Adrenal gland (tissue), 12 donors: ENCODE data around the gene KCNIP2. TPM values are rescaled to one million over a fixed set of nuclear protein-coding genes. Genes with fewer than 3 reads are reported as not detected.
A peak's percentile ranks its signal among the peaks of the same experiment; 100 is the strongest.

Experiments
- DNase-seq, 7 donors: peaks; one replicate each; pipeline ENCODE4 v3.0.0-alpha.2; 2019 to 2020
- H3K27ac ChIP-seq, 5 donors: fragments of 200-600 bp; sonication (generic) in 4 of 5; 1 replicate in 3 of 5; 2 replicates in 2 of 5; pipeline versions ENCODE4 v1.5.1 to v1.8.0; 2016 to 2020; ENCODE audit warnings: mild to moderate bottlenecking in 1 of 5
- H3K27me3 ChIP-seq: fragments of 200-600 bp; 2 replicates; pipeline ENCODE4 v1.8.0; 2021
- H3K36me3 ChIP-seq, 2 donors: fragments of 200-600 bp; replicated peaks in 1 of 2; 1 replicate in 1 of 2; 2 replicates in 1 of 2; pipeline versions ENCODE4 v1.5.1 to v1.8.0; 2018 to 2022
- H3K4me1 ChIP-seq, 2 donors: fragments of 200-600 bp; replicated peaks in 1 of 2; 1 replicate in 1 of 2; 2 replicates in 1 of 2; pipeline versions ENCODE4 v1.5.1 to v1.8.0; 2018 to 2021
- H3K4me3 ChIP-seq, 4 donors: fragments of 200-600 bp; sonication (generic) in 3 of 4; one replicate each; pipeline ENCODE4 v1.5.1; 2016 to 2018
- H3K9me3 ChIP-seq, 3 donors: fragments of 200-600 bp; sonication (generic) in 1 of 3; replicated peaks in 1 of 3; 1 replicate in 2 of 3; 2 replicates in 1 of 3; pipeline versions ENCODE4 v1.5.1 to v1.8.0; 2016 to 2021
- POLR2A ChIP-seq, 2 donors: fragments of 450-650 bp; IDR thresholded peaks; one replicate each; pipeline ENCODE4 v1.6.1; 2017; ENCODE audit warnings: antibody characterized with exemption in 2 of 2, mild to moderate bottlenecking in 2 of 2, moderate library complexity in 1 of 2
- WGBS, 4 donors: extraction: QIAGEN DNeasy Blood & Tissue Kit in 2 of 4; methylation state at CpG; one replicate each; pipeline versions ENCODE4 v1.1.5 to v1.1.7; 2013 to 2017; 5-methylcytosine and 5-hydroxymethylcytosine counted together
- intact Hi-C, 2 donors: fragments of 100-400 bp; cut with DNase I; formaldehyde crosslinking; loops; one replicate each; pipeline versions ENCODE4 v1.14.1 to v1.15.0; 2022 to 2023
- polyA plus RNA-seq, 3 donors: library from polyadenylated mRNA; stranded (reverse); fragments of 200-250 nt in 2 of 3; fragments of 350-450 nt in 1 of 3; fragmentation: Illumina TruSeq in 1 of 3; extraction: RNeasy Lipid Tissue Mini Kit (QIAGEN cat#74804) in 1 of 3; gene quantifications; one replicate each; pipeline ENCODE4 v1.2.3, GENCODE V29; 2013 to 2014
- total RNA-seq, 9 donors: library from RNA; depleted of rRNA in 4 of 9; stranded (reverse); fragments of >200 nt in 4 of 9; fragments of 120-200 nt in 1 of 9; fragmentation: NEBNext Ultra II Directional in 1 of 9; extraction: Animal tissue kit (Norgen Biotek cat#: 25700) in 1 of 9; gene quantifications; one replicate each; pipeline versions ENCODE4 v1.1.0 to v1.2.4, GENCODE V29; 2013 to 2023
- TF ChIP-seq, protein P1 (sequence below), 6 experiments: fragments of 450-650 bp in 4 of 6; fragments of 200-600 bp in 2 of 6; sonication (generic) in 1 of 6; IDR thresholded peaks; 1 replicate in 5 of 6; 2 replicates in 1 of 6; pipeline versions ENCODE4 v1.5.1 to v1.8.0; 2016 to 2021; ENCODE audit warnings: antibody characterized with exemption in 6 of 6, mild to moderate bottlenecking in 2 of 6, moderate library complexity in 1 of 6
- donor health status: healthy with polysubstance abuse.
- donor health status: Bipolar disorder and iron deficiency.
- donor health status: DM: yes; HTN: yes; CAD: no.
- donor health status: DM: no; HTN: no; CAD: no.
- donor health status: DM: no; HTN: no; CAD: no.
- donor health status: DM: yes; HTN: yes; CAD: no.

KCNIP2 gene
- total and polyA plus RNA-seq, 12 donors, result 2.2 to 23.0 (median 4.6) TPM; not detected in 1

DNA sequence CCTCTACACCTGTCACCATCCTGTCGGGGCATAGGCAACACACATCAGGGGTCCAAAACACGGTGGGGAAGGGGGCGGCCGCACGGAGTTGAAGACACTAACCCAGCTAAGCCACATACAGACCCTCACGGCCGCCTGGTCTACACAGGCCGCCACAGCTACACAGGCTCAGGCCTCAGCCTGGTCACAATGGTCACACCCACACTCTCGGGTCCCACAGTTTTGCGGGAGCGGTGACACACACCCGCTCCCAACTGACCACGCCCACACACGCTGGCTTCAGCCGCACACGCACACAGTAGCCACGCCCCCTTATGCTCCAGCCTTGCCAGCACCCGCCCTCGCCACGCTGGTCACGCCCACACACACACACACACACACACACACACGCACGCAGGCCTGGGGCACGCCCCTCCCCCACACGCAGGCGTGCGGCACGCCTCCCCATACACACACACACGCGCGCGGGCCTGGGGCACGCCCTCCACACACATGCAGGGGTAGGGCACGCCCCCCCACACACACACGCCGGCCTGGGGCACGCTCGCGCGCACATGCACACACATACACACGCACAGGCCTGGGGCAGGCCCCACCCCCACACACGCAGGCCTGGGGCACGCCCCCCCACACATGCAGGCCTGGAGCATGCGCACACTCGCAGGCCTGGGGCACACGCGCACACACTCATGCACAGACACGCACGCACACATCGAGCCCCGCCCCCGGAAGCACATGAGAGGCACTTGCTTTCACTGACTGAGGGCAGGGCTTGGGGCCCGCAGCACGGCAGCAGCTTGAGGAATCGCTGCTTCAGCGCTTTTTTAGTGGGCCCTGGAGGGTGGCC is 13.1 kb downstream of the KCNIP2 start:
- no peaks in the 10 kb centered on the region for H3K36me3 ChIP-seq
- H3K27ac ChIP-seq, result peak overlapping the region; percentile 26 to 91 (median 49)
- intact Hi-C loops, result loop anchor here in 1 of 2 donors (10.0 kb wide), 1 partner anchor 234 kb away; the partner anchor contains the start of gene HPS6
- H3K4me3 ChIP-seq, result peak overlapping the region in 2 of 4 donors; percentile 37 to 66
- no peaks in the 10 kb centered on the region for H3K9me3 ChIP-seq
- peak; percentile 95 to 97 (median 96) for DNase-seq
- H3K27me3 ChIP-seq, result no peaks in the 10 kb centered on the region
- peaks cover 14 to 17% of the 10 kb centered on the region in 2 donors for H3K4me1 ChIP-seq
- 0 to 13% (median 1%) methylated on average over 8 to 56 of the region's 56 CpGs for WGBS, 4 donors
- TF ChIP-seq, protein P1, sequence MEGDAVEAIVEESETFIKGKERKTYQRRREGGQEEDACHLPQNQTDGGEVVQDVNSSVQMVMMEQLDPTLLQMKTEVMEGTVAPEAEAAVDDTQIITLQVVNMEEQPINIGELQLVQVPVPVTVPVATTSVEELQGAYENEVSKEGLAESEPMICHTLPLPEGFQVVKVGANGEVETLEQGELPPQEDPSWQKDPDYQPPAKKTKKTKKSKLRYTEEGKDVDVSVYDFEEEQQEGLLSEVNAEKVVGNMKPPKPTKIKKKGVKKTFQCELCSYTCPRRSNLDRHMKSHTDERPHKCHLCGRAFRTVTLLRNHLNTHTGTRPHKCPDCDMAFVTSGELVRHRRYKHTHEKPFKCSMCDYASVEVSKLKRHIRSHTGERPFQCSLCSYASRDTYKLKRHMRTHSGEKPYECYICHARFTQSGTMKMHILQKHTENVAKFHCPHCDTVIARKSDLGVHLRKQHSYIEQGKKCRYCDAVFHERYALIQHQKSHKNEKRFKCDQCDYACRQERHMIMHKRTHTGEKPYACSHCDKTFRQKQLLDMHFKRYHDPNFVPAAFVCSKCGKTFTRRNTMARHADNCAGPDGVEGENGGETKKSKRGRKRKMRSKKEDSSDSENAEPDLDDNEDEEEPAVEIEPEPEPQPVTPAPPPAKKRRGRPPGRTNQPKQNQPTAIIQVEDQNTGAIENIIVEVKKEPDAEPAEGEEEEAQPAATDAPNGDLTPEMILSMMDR (IDR thresholded peaks at IDR 0.05), result no peak
- TF ChIP-seq POLR2A (IDR thresholded peaks at IDR 0.05), result peak in 1 of 2 donors; percentile 58

DNA sequence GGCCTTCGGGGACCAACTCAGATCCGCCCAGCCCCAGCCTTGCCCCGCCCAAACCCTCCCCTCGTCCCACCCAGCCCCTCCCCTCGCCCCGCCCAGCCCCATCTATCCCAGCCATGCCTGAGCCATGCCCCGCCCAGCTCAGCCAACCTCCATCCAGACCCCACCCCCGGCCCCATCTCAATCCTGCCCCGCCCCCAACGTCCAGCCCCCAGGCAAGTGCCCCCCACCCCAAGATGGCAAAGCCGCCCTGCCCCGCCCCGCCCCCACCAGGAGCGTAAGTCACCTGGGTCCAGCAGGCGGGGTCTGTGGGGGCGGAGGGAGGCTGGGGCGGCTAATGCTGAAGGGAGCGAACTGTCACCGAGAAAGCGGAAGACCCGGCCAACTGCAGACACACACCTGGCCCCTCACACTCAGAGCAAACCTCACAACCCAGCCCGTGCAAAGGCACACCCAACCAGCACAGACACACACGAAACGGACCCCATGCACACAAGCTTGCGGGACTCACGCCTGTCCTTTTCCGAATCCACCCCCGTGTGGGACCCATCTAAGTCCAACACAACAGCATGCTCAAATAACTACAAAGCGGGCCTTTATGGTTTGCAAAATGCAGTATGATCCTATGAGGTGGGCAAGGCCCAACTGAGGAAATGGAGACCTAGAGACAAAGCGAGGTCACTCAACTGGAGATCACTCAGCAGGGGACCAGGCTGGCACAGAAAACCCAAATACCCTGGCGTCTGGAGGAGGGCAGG is 13.9 kb downstream of the KCNIP2 start:
- WGBS, 4 donors, result 8 to 13% (median 11%) methylated on average over 7 to 31 of the region's 31 CpGs
- H3K27me3 ChIP-seq, result no peaks in the 10 kb centered on the region
- DNase-seq, result peak; percentile 45 to 80 (median 71)
- peaks cover 14 to 17% of the 10 kb centered on the region in 2 donors for H3K4me1 ChIP-seq
- peak overlapping the region; percentile 26 to 91 (median 49) for H3K27ac ChIP-seq
- intact Hi-C loops, result loop anchor here in 1 of 2 donors (10.0 kb wide), 1 partner anchor 235 kb away; the partner anchor contains the start of gene HPS6
- no peak for TF ChIP-seq POLR2A (IDR thresholded peaks at IDR 0.05)
- no peaks in the 10 kb centered on the region for H3K36me3 ChIP-seq
- no peaks in the 10 kb centered on the region for H3K9me3 ChIP-seq
- H3K4me3 ChIP-seq, result peak overlapping the region in 1 of 4 donors; percentile 66

DNA sequence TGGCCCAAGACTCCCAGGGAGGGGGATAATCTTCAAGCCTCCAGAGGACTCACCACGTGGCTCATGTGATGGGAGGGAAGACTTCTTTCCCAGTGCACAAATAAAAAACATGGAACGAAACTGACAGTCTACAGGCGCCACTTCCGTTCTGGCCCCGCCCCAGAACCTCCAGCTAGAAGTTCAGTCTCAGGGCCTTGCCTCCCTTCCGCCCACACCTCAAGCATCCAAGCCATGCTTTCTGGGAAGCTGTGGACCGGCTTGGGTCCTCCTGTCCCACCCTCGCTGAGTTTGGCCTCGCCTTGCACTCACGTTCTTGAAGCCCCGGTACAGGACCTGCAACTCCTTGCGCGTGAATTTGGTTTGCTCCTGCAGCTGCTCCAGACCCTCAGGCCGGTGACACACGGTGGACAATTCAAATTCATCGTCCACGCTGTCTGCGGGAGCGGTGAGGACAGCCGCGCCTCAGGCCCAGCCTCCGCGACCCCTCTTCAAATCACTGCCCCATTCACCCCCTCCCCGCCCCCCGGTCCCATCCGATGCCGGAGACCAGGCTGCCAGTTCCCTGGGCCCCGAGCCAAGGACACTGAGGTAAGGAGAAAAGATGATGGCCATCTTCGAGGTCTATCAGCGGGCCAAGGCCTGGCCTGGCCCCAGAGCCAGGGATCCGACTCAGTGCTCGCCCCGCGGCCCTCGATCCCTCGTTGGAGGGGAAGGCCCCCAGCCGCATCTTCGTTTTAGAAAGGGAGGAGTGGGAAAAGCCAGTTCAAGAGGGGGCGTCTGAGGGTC is 14.6 kb downstream of the KCNIP2 start:
- Histone ChIP-seq H3K36me3 (no peaks in the 10 kb centered on the region), H3K9me3 (no peaks in the 10 kb centered on the region), H3K27me3 (no peaks in the 10 kb centered on the region), H3K27ac (peak overlapping the region in 2 of 5 donors; percentile 56 to 72), H3K4me1 (peaks cover 14 to 17% of the 10 kb centered on the region in 2 donors), H3K4me3 (peak overlapping the region in 1 of 4 donors; percentile 66)
- TF ChIP-seq, protein P1 (IDR thresholded peaks at IDR 0.05), result no peak
- TF ChIP-seq POLR2A (IDR thresholded peaks at IDR 0.05), result no peak
- WGBS, 4 donors, result 49 to 73% (median 58%) methylated on average over 20 to 39 of the region's 39 CpGs
- intact Hi-C loops, result no loop called here
- DNase-seq, result peak in 6 of 7 donors; percentile 38 to 67 (median 59)

DNA sequence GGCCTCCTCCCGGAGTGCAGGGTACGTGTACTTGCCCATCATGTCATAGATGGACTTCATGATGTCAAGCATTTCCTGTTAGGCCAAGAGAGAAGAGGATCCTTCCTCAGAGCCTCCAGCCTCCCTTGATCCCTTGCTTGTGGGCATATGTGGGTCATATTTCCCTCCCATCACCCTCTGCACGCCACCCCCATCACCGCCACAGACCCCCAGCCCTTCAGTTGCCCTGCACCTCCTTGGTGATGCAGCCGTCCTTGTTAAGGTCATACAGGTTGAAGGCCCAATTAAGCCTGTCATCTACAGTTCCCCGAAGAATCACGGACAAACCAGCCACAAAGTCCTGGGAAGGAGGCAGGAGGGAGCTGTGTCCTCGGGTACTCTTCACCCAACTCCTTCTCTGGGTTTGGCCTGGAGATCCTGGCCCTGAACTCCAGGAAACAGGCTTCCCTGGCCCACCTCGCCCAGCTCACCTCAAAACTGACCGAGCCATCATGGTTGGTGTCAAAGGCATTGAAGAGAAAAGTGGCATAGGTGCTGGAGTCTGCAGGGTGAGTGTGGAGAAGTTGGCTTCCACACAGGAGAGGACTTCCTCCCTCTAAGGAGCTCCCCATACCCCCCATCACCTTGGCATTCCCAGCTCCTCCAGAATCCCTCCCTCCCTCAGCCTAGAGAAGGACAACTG is 15.5 kb downstream of the KCNIP2 start:
- Histone ChIP-seq H3K27me3 (no peaks in the 10 kb centered on the region), H3K4me1 (peaks cover 14 to 17% of the 10 kb centered on the region in 2 donors), H3K27ac (no peak overlapping the region), H3K36me3 (no peaks in the 10 kb centered on the region), H3K4me3 (no peak overlapping the region), H3K9me3 (no peaks in the 10 kb centered on the region)
- WGBS, 4 donors, result 95 to 98% (median 97%) methylated on average over 10 of the region's 10 CpGs
- no peak for TF ChIP-seq POLR2A (IDR thresholded peaks at IDR 0.05)
- TF ChIP-seq, protein P1 (IDR thresholded peaks at IDR 0.05), result no peak
- peak in 2 of 7 donors; percentile 11 to 14 for DNase-seq
- intact Hi-C loops, result no loop called here
